Forelimb muscle (tissue), 1 donor: Measurements from ENCODE around the gene USP38. TPM values are rescaled to one million over a fixed set of nuclear protein-coding genes. Genes with fewer than 3 reads are reported as not detected.

ENCODE experiments used
- DNase-seq: peaks from one replicate; pipeline ENCODE4 v3.0.0-alpha.2; 2013; ENCODE audit warnings: low read depth
- polyA plus RNA-seq: library from polyadenylated mRNA; unstranded; fragments of 120-200 nt; gene quantifications from one replicate; pipeline ENCODE4 v1.2.1, GENCODE V29; 2013; ENCODE audit not compliant: insufficient read length

USP38 gene
- polyA plus RNA-seq, 1 donor, result 18.7 TPM

DNA sequence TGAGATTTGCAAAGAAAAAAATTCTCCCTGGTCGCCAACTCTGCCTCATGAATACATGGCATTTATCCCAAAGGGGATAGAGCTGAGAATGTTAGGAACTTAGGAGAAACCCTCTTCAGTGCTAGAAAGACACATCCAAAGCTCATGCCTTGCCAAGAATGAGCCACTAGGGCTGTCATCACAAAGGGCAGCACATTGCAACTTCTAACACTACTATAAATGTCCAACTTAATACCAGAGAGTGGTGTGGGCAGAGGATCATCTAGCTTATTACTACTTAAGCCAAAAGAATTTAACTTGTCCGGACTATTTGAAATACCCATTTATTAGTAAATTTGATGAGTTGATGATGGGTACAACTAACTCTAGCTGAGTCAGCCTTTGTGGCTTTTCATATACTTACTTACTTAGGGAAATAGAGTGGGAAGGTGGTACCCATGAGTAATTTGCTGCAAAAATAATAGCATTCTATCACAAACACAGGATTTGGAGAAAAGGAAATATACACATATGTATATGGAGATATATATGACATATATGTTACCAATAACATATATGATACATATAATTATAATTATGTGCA, 85.6 kb downstream of the USP38 start:
- DNase-seq, result no peak

Other genes starting within 250 kb of the USP38 start
- 26.4 TPM for gene GAB1, start 152.0 kb downstream of the USP38 start, polyA plus RNA-seq